OCI-LY7 (cell line): Measurements from ENCODE around the gene HOOK2. TPM values are rescaled to one million over a fixed set of nuclear protein-coding genes. Genes with fewer than 3 reads are reported as not detected.

Experiments used
- BruUV-seq: library from RNA; stranded (reverse); fragments of 400-500 nt; replicated peaks from 2 replicates; lab custom pipeline; 2021; lab: Mats Ljungman, UMichigan
- CTCF ChIA-PET: fragments of 300-600 bp; sonication (Branson Sonifier 250); formaldehyde crosslinking; loops from one replicate; lab custom pipeline; 2022; ENCODE audit warnings: antibody characterized with exemption; ENCODE audit not compliant: unreplicated experiment; lab: Charles Lee
- POLR2A ChIA-PET: fragments of 300-600 bp; sonication (Branson Sonifier 250); formaldehyde crosslinking; loops from one replicate; lab custom pipeline; 2022; ENCODE audit warnings: antibody characterized with exemption; lab: Charles Lee
- DNase-seq: peaks from one replicate; pipeline ENCODE4 v3.0.0-alpha.2; 2015; ENCODE audit warnings: low spot score
- H2AFZ ChIP-seq: fragments of 200-600 bp; sonication (generic), shearing (Covaris generic); 2 replicates; pipeline ENCODE4 v1.6.1; 2014; ENCODE audit warnings: mild to moderate bottlenecking, antibody characterized with exemption, low read length, moderate library complexity
- H3K27ac ChIP-seq: fragments of 200-600 bp; sonication (generic); 2 replicates; pipeline ENCODE4 v1.5.1; 2014; ENCODE audit warnings: mixed run types, low read depth, mild to moderate bottlenecking, moderate library complexity, low read length, inconsistent platforms; ENCODE audit not compliant: poor library complexity, severe bottlenecking
- H3K36me3 ChIP-seq: fragments of 200-600 bp; sonication (generic); 2 replicates; pipeline ENCODE4 v1.6.1; 2014; ENCODE audit warnings: mild to moderate bottlenecking, antibody characterized with exemption, low read length, moderate library complexity, mixed read lengths; ENCODE audit not compliant: insufficient read depth
- H3K4me1 ChIP-seq: fragments of 200-600 bp; sonication (generic); 2 replicates; pipeline ENCODE4 v1.5.1; 2014; ENCODE audit warnings: mild to moderate bottlenecking, low read length; ENCODE audit not compliant: insufficient read depth, poor library complexity, severe bottlenecking
- H3K4me2 ChIP-seq: fragments of 200-600 bp; sonication (generic); 2 replicates; pipeline ENCODE4 v1.6.1; 2014; ENCODE audit warnings: mild to moderate bottlenecking, low read length
- H3K4me3 ChIP-seq: fragments of 200-600 bp; sonication (generic); 2 replicates; pipeline ENCODE4 v1.5.1; 2014; ENCODE audit warnings: mild to moderate bottlenecking, low read depth, low read length; ENCODE audit not compliant: poor library complexity, severe bottlenecking
- H3K79me2 ChIP-seq: fragments of 200-600 bp; sonication (generic); 2 replicates; pipeline ENCODE4 v1.6.1; 2016; ENCODE audit warnings: low read depth, mild to moderate bottlenecking, low read length, moderate library complexity, mixed read lengths; ENCODE audit not compliant: insufficient read depth
- H3K9me2 ChIP-seq: fragments of 200-600 bp; sonication (generic); 2 replicates; pipeline ENCODE4 v1.6.1; 2016; ENCODE audit warnings: mild to moderate bottlenecking, low read length, mixed read lengths; ENCODE audit not compliant: insufficient read depth
- H3K9me3 ChIP-seq: fragments of 200-600 bp; sonication (generic); 2 replicates; pipeline ENCODE4 v1.6.1; 2014; ENCODE audit warnings: mild to moderate bottlenecking, mixed run types, low read length, mixed read lengths
- H4K20me1 ChIP-seq: fragments of 200-600 bp; sonication (generic); 2 replicates; pipeline ENCODE4 v1.6.1; 2014; ENCODE audit warnings: mild to moderate bottlenecking, antibody characterized with exemption, low read length, moderate library complexity, mixed read lengths; ENCODE audit not compliant: insufficient read depth
- CTCF ChIP-seq: fragments of 200-600 bp; sonication (generic); conservative IDR thresholded peaks from 2 replicates; pipeline ENCODE4 v1.5.1; 2014; ENCODE audit warnings: mild to moderate bottlenecking, antibody characterized with exemption, low read length, moderate library complexity, mixed read lengths
- EZH2phosphoT487 ChIP-seq: fragments of 200-600 bp; sonication (generic); IDR thresholded peaks from 2 replicates; pipeline ENCODE4 v1.6.1; 2018; ENCODE audit warnings: low read depth, borderline replicate concordance, mild to moderate bottlenecking, mixed run types, antibody characterized with exemption, low read length, moderate library complexity, mixed read lengths
- intact Hi-C: fragments of 100-400 bp; cut with micrococcal nuclease; formaldehyde crosslinking; loops from one replicate; pipeline ENCODE4 v1.10.0; 2022; ENCODE audit not compliant: unreplicated experiment
- total RNA-seq, 2 experiments: library from RNA; depleted of rRNA in 1 of 2; stranded (reverse); fragments of >200 nt in 1 of 2; shearing (Covaris generic) in 1 of 2; gene quantifications; 2 replicates each; pipeline ENCODE4 v1.2.3, GENCODE V29; 2014 to 2022

HOOK2 gene
- total RNA-seq, 2 experiments from 2014 or later, result 9.1 to 28.8 TPM

- Histone ChIP-seq H3K4me1 (peaks cover 54% of the 10 kb centered on the region), H3K4me3 (peak overlapping the region; percentile 69), H3K9me2 (no peaks in the 10 kb centered on the region), H3K4me2 (peak overlapping the region; percentile 96), H3K27ac (peak overlapping the region; percentile 56), H4K20me1 (no peaks in the 10 kb centered on the region), H3K9me3 (no peaks in the 10 kb centered on the region), H3K36me3 (no peaks in the 10 kb centered on the region), H3K79me2 (no peaks in the 10 kb centered on the region), H2AFZ (peak overlapping the region; percentile 81; the same call in 1 of the 2 replicates)
- POLR2A ChIA-PET, result interaction anchor here (0.6 kb wide), 1 partner anchor 97 kb away, joined by 3 read pairs; the partner anchor contains the start of gene DHPS
- CTCF ChIA-PET, result interaction anchor here (1.1 to 2.8 kb wide), 2 partner anchors 14 to 17 kb away, joined by 5 to 20 read pairs; partner anchors contain the start of gene JUNB
- intact Hi-C loops, result no loop called here
- BruUV-seq, result no TSS peak
- DNase-seq, result no peak
- TF ChIP-seq CTCF, result no peak
- TF ChIP-seq EZH2phosphoT487, result no peak
Observed at GRCh38 chr19:12778905-12779161, 3.5 kb upstream of the HOOK2 start.

- H4K20me1 ChIP-seq, result no peaks in the 10 kb centered on the region
- no TSS peak for BruUV-seq
- DNase-seq, result peak; percentile 55
- H3K4me1 ChIP-seq, result peaks cover 53% of the 10 kb centered on the region
- TF ChIP-seq EZH2phosphoT487, result no peak
- TF ChIP-seq CTCF, result no peak
- ChIA-PET CTCF (interaction anchor here (0.6 to 2.8 kb wide), 4 partner anchors 14 to 1041 kb away, joined by 3 to 20 read pairs (median 4); partner anchors contain the start of gene JUNB), POLR2A (interaction anchor here (0.6 kb wide), 1 partner anchor 97 kb away, joined by 3 read pairs; the partner anchor contains the start of gene DHPS)
- no peaks in the 10 kb centered on the region for H3K36me3 ChIP-seq
- H3K4me2 ChIP-seq, result peak overlapping the region; percentile 96
- H3K9me3 ChIP-seq, result no peaks in the 10 kb centered on the region
- intact Hi-C loops, result no loop called here
- peak overlapping the region; percentile 81 for H2AFZ ChIP-seq
- peak overlapping the region; percentile 56 for H3K27ac ChIP-seq
- peak overlapping the region; percentile 69 for H3K4me3 ChIP-seq
- no peaks in the 10 kb centered on the region for H3K79me2 ChIP-seq
- H3K9me2 ChIP-seq, result no peaks in the 10 kb centered on the region
Observed at GRCh38 chr19:12778017-12778904, 2.9 kb upstream of the HOOK2 start.
